Posterior cingulate gyrus (tissue), 11 donors: ENCODE results near the gene TBL3.
A peak's percentile ranks its signal among the peaks of the same experiment; 100 is the strongest.

Experiments used
- DNase-seq, 10 donors: peaks; one replicate each; pipeline versions ENCODE4 v3.0.0 to v3.0.0-alpha.2; 2020 to 2021; ENCODE audit warnings: mixed read lengths in 3 of 10
- intact Hi-C: fragments of 100-400 bp; cut with DNase I; formaldehyde crosslinking; loops from one replicate; pipeline ENCODE4 v1.15.1; 2023

The TBL3 gene

DNA sequence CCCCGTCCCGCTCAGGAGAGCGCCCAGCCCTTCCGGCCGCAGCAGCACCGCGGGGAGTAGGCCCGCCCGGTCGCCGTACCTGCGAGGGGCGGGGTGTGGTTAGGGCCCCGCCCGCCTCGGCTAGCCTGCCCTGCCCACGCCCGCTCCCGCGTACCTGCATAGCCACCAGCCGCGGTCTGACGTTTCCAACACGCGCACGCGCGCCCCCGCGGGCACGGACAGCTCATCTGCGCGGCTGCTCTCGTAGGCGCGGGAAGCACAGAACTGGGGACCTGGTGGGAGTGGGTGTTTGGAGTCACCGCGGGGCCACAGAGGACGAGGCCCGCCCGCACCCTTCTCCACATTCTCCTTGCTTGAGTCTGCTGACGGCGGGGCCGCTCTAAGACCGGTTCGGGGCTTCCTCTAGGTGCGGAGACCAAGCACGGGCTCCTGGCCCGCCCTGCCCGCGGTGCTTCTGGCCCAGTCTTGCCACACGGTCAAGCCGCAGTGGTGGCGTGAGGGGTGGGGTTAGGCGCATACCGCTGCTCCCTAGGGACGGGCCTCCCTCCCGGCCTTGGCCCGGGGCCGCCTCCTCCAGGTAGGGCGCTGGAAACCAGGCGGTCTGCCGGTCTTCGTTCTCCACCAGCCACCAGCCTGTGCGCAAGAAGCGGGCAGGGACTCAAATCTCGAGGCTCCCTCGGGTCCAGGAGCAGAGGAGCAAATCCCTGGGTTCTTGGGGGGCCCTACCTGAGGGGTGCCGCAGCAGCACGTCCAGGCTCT is 7.6 kb downstream of the TBL3 start:
- intact Hi-C loops, result no loop called here
- no peak for DNase-seq

DNA sequence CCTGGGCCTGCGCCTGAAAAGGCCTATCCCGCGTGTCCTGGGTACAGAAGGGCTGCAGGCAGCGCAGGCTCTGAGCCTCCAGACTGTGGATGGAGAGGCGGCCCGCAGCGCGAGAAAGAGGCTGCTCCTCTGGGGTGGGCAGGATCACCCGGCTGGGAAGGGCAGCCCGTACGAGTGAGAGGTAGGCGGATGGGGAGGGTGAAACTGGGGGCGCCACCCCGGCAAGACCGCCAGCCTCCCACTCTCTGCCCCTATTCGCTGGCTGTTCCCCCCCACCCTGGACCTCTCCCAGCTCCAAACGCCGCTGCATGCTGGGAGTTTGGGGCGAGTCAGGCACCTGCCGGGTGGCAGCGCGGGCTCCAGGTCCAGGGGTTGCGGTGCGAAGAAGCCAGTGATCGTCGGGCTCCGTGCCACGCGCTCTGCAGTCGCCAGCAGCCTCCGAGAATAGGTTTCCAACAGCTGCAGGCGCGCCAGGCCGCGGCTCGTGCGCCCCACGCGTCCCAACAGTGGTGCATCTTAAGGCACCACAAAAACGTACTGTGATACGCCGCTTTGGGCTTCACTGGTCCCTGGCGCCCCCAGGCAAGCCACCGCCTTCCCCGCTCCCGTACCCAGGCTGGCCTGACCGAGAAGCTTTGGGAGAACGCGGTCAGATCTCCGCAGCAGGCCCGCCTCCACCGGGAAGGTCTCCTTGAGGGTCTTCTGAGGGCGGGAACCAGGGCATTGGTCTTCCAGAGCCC is 8.3 kb downstream of the TBL3 start:
- DNase-seq, result no peak
- intact Hi-C loops, result no loop called here

DNA sequence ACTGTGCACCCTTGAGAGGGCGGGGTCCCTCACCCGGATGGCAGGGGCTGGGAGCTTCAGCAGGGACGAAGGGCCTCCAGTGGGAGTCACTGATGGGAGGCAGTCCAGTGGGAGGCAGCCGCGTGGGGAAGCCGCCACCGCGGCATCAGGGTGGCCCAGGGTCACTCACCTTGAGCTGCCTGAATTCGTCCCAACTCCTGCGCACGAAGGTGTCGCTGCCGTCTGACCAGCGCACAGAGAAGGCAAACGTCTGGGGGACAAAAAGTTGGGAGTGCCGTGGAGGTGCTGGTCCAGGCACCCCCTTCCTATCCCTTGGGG is 8.9 kb downstream of the TBL3 start:
- intact Hi-C loops, result no loop called here
- no peak for DNase-seq

DNA sequence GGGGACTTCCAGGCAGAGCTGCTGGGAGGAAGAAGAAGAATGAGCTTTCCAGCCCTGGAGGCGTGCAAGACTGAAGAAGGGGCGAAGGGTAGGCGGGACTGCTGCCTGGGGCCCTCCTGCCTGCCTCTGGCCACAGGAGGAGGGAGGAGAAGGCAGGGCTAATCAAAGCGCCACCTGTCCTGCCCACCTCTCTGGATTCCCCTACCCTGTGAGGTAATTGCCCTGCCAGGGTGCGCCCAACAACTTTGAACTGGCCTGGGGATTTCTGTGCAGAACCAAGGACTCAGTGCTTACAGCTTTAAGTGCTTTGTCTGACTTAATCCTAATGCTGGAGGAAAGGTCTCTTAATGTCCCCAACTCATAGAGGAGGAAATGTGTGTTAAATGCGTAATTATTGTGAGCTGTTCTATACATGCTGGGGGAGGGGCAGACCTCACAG is 9.6 kb downstream of the TBL3 start, which contains the start of gene NOXO1:
Gene NOXO1, minus strand, starts transcription at position 72 of the 439 bp plus-strand sequence. CDS start 290 bp downstream, outside the sequence.
- DNase-seq, result no peak
- intact Hi-C loops, result no loop called here

DNA sequence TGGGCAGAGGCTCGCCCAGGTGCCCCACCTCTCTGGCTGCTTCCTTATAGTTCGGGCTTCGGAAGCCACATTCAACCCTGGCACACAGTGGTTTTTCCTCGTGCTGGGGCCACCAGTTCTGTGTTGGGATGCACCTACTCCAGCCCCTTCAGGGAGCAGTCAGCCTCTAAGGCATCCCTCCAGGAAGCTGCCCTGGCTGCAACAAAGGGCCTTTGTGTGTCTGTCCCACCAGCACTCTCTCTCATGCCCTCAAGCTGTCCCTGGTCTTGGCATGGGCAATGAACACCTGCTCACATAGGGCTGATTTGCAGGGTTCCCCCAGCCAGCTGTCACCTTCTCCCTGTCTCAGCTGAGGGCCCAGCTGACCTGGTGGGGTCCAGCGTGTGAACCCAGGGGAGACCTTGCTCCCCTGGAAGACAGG is 10.2 kb downstream of the TBL3 start:
- peak in 2 of 10 donors; percentile 30 to 52 for DNase-seq

DNA sequence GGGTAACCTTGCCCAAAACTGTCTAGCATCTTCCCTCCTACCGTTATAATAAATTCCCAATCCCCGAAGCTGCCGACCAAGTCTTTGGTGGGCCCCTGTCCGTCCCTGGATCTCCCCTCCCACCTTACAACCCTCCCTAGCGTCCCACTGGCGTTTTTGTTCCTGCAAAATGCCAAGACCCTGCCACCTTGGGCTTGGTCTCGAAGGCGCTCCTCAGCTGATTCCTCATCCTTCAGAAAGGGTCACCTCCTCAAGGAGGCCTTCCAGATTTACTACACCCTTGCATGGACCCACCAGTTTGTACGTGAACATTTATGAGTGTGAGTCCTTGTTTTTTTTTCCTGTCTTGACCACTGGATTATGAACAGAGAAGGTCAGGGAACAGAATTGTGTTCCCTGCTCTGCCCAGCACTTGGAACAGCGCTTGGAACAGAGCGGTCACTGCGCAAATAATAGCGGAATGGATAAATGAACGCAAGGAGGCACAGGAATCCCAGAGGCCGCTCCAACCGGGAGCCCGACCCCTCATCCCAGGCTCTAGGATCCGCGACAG is 11.2 kb downstream of the TBL3 start:
- no peak for DNase-seq
- intact Hi-C loops, result no loop called here

More for the DNA sequence above, 10.2 kb downstream of the TBL3 start:
- intact Hi-C loops, result no loop called here

DNA sequence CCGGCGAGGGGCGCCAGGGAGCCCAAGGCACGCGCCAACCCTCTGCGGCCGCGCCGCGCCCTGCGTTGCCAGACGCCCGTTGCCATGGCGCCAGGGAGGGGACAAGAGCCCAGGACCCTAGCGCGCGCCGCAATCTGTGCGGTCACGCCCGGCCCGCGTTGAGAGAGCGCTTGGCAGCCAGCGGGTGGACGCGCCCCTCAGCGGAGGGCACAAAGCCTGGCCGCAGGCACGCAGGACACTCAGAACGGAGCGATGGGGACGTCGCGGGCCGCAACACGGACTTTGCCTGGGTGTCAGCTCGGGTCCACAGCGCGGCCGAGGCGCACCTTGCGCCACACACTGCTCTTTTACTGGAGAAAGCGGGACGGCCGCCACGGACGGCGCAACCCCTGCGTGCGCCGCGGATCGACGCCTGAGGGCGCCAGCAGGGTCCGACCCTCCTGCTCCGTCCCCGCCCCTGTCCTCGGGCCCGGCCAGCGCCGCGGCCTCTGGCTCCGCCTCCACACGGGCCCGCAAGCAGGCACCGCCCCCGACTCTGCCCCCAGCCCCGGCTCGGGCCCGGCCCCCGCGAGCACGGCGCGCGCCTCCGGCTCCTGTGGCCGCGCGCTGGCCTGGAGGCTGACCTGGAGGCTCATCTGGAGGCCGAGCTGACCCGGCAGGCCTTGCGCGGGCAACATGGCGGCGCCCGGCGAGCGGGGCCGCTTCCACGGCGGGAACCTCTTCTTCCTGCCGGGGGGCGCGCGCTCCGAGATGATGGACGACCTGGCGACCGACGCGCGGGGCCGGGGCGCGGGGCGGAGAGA is 11.9 kb downstream of the TBL3 start, which contains the start of gene GFER:
Gene GFER, plus strand, starts transcription at position 650 of the 803 bp plus-strand sequence. Its CDS starts 26 bp downstream, at position 676.
- peak; percentile 74 to 98 (median 84) for DNase-seq

DNA sequence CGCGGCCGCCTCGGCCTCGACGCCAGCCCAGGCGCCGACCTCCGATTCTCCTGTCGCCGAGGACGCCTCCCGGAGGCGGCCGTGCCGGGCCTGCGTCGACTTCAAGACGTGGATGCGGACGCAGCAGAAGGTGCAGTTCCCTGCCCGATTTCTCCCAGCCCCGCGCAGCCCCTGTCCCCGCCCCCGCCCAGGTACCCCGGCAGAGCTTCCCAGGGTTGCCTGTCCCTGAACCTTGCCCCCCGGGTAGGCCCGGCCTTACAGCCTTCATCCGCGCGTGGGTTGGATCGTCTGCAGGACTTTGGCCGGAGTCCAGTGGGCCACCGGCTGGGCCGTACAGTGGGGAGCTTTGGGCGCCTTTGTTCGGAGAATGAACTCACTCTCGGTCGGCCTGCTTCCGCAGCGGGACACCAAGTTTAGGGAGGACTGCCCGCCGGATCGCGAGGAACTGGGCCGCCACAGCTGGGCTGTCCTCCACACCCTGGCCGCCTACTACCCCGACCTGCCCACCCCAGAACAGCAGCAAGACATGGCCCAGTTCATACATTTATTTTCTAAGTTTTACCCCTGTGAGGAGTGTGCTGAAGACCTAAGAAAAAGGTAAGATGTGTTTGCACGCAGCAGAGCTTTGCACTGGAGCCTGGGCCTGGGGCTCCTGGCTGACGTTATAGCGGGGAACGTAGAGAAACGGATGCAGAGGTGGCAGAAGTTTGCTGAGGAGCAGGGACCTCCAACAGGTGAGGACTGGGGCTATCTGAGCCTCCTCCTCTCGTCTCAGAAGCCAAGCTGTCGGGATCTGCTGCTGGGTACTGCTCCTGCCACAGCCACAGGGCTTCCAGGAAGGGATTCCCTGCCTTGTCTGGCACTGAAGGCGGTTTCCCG is 12.7 kb downstream of the TBL3 start:
- intact Hi-C loops, result no loop called here
- DNase-seq, result no peak

More for the DNA sequence above, 11.9 kb downstream of the TBL3 start, which contains the start of gene GFER:
- intact Hi-C loops, result no loop called here

DNA sequence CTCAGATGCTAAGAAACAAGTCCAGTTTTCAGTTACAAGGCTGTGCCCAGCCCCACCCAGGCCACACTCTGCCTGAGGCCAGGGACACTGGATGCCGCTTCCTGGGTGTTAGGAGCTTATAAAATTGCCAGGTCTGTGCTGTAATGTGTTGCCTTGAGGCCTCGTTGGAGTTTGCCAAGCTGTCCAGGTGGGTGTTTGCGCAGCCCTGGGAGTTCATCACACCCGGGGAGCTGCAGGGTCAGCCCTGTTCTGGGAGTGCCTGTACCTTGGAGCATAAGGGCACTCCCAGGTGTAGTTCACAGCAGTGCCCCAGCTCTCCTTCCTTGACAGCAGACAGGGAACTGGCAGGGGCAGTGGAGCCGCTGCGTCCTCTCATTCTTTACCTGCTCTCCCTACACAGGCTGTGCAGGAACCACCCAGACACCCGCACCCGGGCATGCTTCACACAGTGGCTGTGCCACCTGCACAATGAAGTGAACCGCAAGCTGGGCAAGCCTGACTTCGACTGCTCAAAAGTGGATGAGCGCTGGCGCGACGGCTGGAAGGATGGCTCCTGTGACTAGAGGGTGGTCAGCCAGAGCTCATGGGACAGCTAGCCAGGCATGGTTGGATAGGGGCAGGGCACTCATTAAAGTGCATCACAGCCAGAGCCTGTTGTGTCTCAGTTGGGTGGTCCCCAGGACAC is 13.8 kb downstream of the TBL3 start:
- no peak for DNase-seq
- intact Hi-C loops, result no loop called here

DNA sequence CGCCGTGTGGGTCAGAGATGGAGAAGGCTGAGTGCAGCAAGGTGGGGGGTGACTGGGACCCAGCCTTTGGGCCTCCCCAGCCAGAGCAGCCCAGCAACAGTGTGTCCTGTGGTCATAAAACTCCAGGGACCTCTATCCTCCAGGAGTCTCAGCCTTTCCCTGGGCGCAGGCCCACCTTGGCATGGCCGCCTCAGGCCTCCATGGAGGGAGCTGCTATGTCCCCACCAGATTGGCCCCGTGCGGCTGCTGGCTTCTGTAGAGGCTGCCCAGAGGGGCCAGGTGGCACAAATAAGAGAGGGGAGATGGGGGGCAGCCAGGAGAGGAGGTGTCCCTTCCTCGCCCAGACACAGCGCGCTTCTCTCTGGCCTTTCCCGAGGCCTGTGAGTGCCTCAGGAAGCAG is 15.3 kb downstream of the TBL3 start:
- DNase-seq, result no peak
- intact Hi-C loops, result no loop called here

DNA sequence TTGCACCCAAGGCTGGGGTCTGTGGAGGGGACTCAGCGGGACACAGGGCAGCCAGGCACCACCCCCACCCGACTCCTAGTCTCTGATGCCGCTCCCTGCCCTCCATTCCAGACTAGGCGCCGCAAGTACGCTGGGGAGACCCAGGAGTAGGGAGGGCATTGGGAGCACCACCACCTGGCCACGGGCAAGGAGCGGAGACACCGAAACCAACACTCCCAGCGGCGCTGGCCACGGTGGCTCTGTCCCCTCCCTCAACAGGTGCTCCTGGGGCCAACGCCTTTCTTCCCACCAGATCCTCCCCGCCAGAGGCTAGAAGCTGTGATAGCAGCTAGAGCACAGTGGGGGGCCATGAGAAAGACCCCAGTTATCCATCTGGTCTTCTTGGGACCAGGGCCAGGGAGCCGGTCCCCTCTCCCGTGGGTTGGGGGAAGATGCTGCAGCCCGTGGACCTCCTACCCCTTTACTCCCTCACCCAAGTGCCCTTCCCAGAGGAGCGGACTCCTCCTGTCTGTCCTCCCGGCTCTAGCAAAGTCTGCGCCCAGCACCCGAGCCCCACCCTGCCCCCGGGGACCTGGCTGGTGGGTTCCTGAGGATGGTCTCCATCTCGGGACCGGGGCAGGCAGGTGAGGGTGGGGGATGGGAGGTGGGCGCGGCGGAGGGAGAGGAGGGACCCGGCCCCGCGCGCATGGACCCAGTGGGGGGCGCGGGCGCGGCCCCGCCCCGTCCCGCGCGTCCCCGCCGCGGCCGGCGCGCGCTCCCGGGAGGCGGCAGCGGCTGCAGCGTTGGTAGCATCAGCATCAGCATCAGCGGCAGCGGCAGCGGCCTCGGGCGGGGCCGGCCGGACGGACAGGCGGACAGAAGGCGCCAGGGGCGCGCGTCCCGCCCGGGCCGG is 17.6 kb downstream of the TBL3 start, which contains the start of gene SYNGR3:
Gene SYNGR3, plus strand, starts transcription at position 762 of the 892 bp plus-strand sequence. CDS start 133 bp downstream, outside the sequence.
- intact Hi-C loops, result no loop called here
- DNase-seq, result peak in 1 of 10 donors; percentile 88

DNA sequence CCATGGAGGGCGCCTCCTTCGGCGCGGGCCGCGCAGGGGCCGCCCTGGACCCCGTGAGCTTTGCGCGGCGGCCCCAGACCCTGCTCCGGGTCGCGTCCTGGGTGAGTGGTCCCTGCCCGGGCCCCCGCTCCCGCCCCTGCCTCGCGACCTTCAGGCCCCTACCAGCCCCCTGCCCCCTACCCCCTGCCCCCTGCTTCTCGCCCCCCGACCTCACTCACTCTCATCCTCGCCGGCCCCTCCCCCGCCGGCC is 18.2 kb downstream of the TBL3 start:
- DNase-seq, result no peak
- intact Hi-C loops, result no loop called here

DNA sequence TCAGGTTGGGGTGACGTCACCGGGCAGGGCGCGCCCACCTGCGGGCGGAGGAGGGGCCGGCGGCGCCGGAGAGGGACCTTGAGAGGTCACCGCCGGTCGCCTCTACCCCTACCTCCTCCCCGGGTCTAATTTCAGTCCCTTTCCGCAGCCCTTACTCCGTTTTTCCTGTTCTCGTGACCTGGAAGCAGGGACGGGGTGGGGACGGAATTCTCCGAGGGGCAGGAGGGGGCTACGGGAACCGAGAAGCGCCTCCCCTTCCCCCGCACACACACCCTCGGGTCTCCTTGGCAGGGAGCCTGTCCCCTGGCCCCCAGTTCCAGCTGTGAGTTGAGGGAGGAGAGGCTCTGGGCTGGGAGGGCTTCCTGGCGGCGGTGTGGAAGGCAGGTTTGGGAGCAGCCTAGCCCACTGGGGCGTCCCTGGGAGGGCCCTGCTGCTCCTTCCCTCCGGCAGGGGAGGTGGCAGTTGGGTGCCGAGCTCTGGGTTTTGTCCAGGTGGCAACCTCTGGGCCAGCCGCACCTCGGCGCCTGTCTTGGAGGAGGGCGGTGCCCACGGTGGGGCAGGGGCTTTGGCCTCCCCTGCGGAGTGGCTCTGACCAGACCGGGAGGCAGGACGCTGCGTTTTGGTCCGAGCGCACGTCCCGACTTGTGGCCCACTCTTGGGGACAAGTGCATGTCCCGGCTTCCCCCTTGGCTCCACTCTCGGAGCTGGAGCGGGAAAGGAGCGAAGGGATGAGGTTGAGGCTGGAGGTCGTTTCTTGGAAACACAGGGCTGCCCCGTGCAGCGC is 18.7 kb downstream of the TBL3 start:
- DNase-seq, result peak in 2 of 10 donors; percentile 30 to 86
- intact Hi-C loops, result no loop called here

DNA sequence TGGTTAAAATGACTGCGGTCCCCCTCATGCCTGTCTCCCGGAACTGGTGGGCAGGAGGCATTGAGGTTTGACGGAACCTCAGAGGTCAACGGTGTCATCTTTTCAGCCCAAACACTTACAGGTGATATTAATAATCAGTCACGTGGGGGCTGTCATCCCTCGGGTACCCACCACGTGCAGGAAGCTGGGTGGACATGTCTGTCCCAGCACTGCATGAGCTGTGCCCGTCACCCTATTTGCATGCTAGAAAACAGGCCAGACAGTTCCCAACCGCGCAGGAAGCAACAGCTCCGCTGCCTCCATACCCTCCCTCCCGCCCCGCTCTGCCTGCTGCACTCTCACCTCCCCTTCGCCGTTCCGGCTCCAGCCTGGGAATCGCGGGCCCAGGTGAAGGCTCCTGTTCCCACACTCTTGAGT is 19.3 kb downstream of the TBL3 start:
- intact Hi-C loops, result no loop called here
- peak in 2 of 10 donors; percentile 42 to 80 for DNase-seq

DNA sequence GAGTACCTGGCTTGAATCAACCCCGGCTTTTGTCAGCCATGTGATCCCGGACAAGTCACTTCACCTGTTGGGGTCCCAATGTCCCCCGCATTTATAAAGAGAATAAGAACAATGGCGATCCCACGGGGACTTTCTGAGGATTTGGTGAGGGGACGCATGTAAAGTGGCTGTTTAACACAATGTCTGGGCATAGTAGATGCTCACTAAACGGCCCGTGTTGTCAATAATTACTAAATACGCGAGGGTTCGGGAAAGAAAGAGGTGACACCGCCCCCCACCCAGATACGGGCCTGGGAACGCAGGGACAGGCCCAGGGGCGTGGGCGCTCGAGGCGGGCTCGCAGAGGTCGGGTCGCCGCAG is 19.7 kb downstream of the TBL3 start:
- no peak for DNase-seq
- intact Hi-C loops, result no loop called here

DNA sequence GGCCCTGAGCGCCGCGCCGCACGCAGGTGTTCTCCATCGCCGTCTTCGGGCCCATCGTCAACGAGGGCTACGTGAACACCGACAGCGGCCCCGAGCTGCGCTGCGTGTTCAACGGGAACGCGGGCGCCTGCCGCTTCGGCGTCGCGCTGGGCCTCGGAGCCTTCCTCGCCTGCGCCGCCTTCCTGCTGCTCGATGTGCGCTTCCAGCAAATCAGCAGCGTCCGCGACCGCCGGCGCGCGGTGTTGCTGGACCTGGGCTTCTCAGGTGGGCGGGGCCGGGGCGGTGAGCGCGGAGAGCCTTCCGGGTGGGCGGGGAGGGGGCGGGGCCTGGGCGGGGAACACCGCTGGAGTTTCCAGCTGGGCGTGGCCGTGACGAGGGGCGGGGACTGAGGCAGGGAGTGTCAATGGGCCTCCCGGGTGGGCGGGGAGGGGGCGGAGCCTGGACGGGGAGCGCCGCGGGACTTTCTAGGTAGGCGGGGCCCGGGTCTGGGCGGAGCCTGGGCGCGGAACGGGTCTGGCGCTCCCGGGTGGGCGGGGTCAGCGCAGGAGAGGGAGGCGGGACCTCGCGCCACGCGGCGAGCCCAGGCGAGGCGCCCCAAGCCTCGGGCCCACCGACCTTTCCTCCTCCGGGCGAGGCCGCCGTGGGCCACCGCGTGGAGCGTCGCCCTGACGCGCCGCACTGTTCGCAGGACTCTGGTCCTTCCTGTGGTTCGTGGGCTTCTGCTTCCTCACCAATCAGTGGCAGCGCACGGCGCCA is 20.3 kb downstream of the TBL3 start:
- DNase-seq, result peak; percentile 73 to 98 (median 86)
- intact Hi-C loops, result no loop called here
